Keratinocyte (primary cell): Measurements from ENCODE around the gene R3HDM1. TPM values are rescaled to one million over a fixed set of nuclear protein-coding genes. Genes with fewer than 3 reads are reported as not detected.
"Not testable (repeated sequence)": the region's sequence is repeated elsewhere in the genome, so short reads cannot be mapped to it uniquely, and the experiment has no call there.

Source experiments
- DNase-seq: peaks from one replicate; pipeline ENCODE4 v3.0.0-alpha.2; 2011; ENCODE audit warnings: low read depth, missing footprints, low spot score
- FAIRE-seq: peaks from 2 replicates; lab custom pipeline; 2011; peaks lifted over from hg19 to GRCh38; lab: Jason Lieb, UNC
- H2AFZ ChIP-seq: 2 replicates; pipeline ENCODE4 v1.6.0; 2012; ENCODE audit warnings: low read length, control low read depth, inconsistent platforms; ENCODE audit not compliant: control insufficient read depth
- H3K27ac ChIP-seq: 2 replicates; pipeline ENCODE4 v1.5.1; 2011; ENCODE audit warnings: low read length; ENCODE audit not compliant: control insufficient read depth, insufficient read depth
- H3K27me3 ChIP-seq: 3 replicates; pipeline ENCODE4 v1.6.0; 2011; ENCODE audit warnings: low read length; ENCODE audit not compliant: control insufficient read depth, insufficient read depth; ENCODE audit errors: extremely low read depth
- H3K36me3 ChIP-seq, 2 experiments: 2 replicates in 1 of 2; 3 replicates in 1 of 2; pipeline ENCODE4 v1.5.1; 2011; ENCODE audit warnings: low read length in 2 of 2, mild to moderate bottlenecking in 1 of 2; ENCODE audit not compliant: control insufficient read depth in 2 of 2, insufficient read depth in 2 of 2; ENCODE audit errors: extremely low read depth in 1 of 2
- H3K4me1 ChIP-seq: 3 replicates; pipeline ENCODE4 v1.5.1; 2011; ENCODE audit warnings: low read length; ENCODE audit not compliant: control insufficient read depth, insufficient read depth; ENCODE audit errors: extremely low read depth
- H3K4me2 ChIP-seq: 3 replicates; pipeline ENCODE4 v1.6.0; 2011; ENCODE audit warnings: low read depth, low read length; ENCODE audit not compliant: control insufficient read depth, insufficient read depth; ENCODE audit errors: extremely low read depth
- H3K4me3 ChIP-seq, 3 experiments: fragments of 200-600 bp in 1 of 3; sonication (generic) in 1 of 3; 2 replicates in 2 of 3; 3 replicates in 1 of 3; pipeline ENCODE4 v1.5.1; 2011 to 2016; ENCODE audit warnings: low read length in 3 of 3, mild to moderate bottlenecking in 3 of 3, control low read depth in 2 of 3, inconsistent platforms in 1 of 3, low read depth in 1 of 3, mixed read lengths in 1 of 3, mixed run types in 1 of 3, moderate library complexity in 1 of 3; ENCODE audit not compliant: control insufficient read depth in 2 of 3, insufficient read depth in 2 of 3; ENCODE audit errors: extremely low read depth in 1 of 3
- H3K79me2 ChIP-seq: 2 replicates; pipeline ENCODE4 v1.6.0; 2012; ENCODE audit warnings: low read length; ENCODE audit not compliant: control insufficient read depth, insufficient read depth
- H3K9ac ChIP-seq: 3 replicates; pipeline ENCODE4 v1.6.0; 2011; ENCODE audit warnings: low read length; ENCODE audit not compliant: control insufficient read depth, insufficient read depth; ENCODE audit errors: extremely low read depth
- H3K9me1 ChIP-seq: 3 replicates; pipeline ENCODE4 v1.6.0; 2011; ENCODE audit warnings: low read length; ENCODE audit not compliant: control insufficient read depth, insufficient read depth; ENCODE audit errors: extremely low read depth
- H3K9me3 ChIP-seq: 2 replicates; pipeline ENCODE4 v1.5.1; 2012; ENCODE audit warnings: low read depth, low read length; ENCODE audit not compliant: control insufficient read depth
- H4K20me1 ChIP-seq: 3 replicates; pipeline ENCODE4 v1.6.0; 2011; ENCODE audit warnings: low read length; ENCODE audit not compliant: control insufficient read depth, insufficient read depth; ENCODE audit errors: extremely low read depth
- CTCF ChIP-seq, 3 experiments: IDR thresholded peaks in 1 of 3; conservative IDR thresholded peaks in 1 of 3; optimal IDR thresholded peaks in 1 of 3; 2 replicates in 2 of 3; 3 replicates in 1 of 3; pipeline versions ENCODE3 to v1.5.1; 2011; ENCODE audit warnings: low read length in 3 of 3, mild to moderate bottlenecking in 3 of 3, moderate library complexity in 2 of 3, control low read depth in 1 of 3, inconsistent platforms in 1 of 3; ENCODE audit not compliant: insufficient read depth in 2 of 3; ENCODE audit errors: extremely low read depth in 1 of 3
- EZH2 ChIP-seq: IDR thresholded peaks from one replicate; pipeline ENCODE4 v1.6.1; 2012; ENCODE audit warnings: inconsistent platforms, mild to moderate bottlenecking, low read length, moderate library complexity
- dilution Hi-C: fragments of 300-500 bp; cut with MboI; formaldehyde crosslinking; loops from one replicate; pipeline ENCODE4 v1.7.0; 2020; ENCODE audit warnings: low sequenced_read_pairs; ENCODE audit not compliant: extremely low pct_ligation_motif_present
- polyA plus RNA-seq, 5 experiments: library from polyadenylated mRNA; depleted of rRNA in 3 of 5; stranded (reverse) in 3 of 5; stranded (forward) in 1 of 5; unstranded in 1 of 5; fragments of >200 nt; gene quantifications; 1 replicate in 1 of 5; 2 replicates in 3 of 5; 3 replicates in 1 of 5; pipeline versions ENCODE4 v1.2.1 to v1.2.3, GENCODE V29; 2011 to 2012; ENCODE audit warnings: missing spikeins in 2 of 5, low read depth in 1 of 5, low replicate concordance in 1 of 5

Gene R3HDM1
- polyA plus RNA-seq, 1 donor (not counting 4 experiments of a cell fraction or from before 2014, with no cell fraction given) = 41.0 TPM

- DNase-seq = peak; percentile 86
- H3K9me1 ChIP-seq = no peaks in the 10 kb centered on the region
- FAIRE-seq = peak; percentile 69
- no peaks in the 10 kb centered on the region for H3K9me3 ChIP-seq
- peak within 1 kb of the TSS; percentile 97 for H3K9ac ChIP-seq
- H3K27me3 ChIP-seq = no peaks in the 10 kb centered on the region
- H4K20me1 ChIP-seq = no peaks in the 10 kb centered on the region
- H2AFZ ChIP-seq = peak within 1 kb of the TSS; percentile 98
- peak within 1 kb of the TSS; percentile 87 for H3K4me2 ChIP-seq
- H3K4me1 ChIP-seq = peaks cover 12% of the 10 kb centered on the region
- dilution Hi-C loops = no loop called here
- no peak for TF ChIP-seq EZH2
- no peak for TF ChIP-seq CTCF (optimal IDR thresholded peaks at IDR 0.05 in 1 of 3, IDR thresholded peaks at IDR 0.05 in 1 of 3, conservative IDR thresholded peaks at IDR 0.05 in 1 of 3; ENCODE audit: extremely low read depth in 1 of 3, insufficient read depth in 2 of 3, low read length in 3 of 3)
- H3K79me2 ChIP-seq = peaks cover 53% of the 10 kb centered on the region
- H3K36me3 ChIP-seq = no peaks in the 10 kb centered on the region
- H3K27ac ChIP-seq = peak within 1 kb of the TSS; percentile 99
- peak within 1 kb of the TSS; percentile 71 to 98 (median 96) for H3K4me3 ChIP-seq
Measured at GRCh38 chr2:135530313-135531230, 712 bp upstream of the R3HDM1 start, which contains the start of gene ZRANB3. TSS of gene ZRANB3 (minus strand) at chr2:135531218.

GRCh38 chr2:135532581-135532980, 1.3 kb downstream of the R3HDM1 start:
- H2AFZ ChIP-seq = no peak overlapping the region
- no peaks in the 10 kb centered on the region for H3K9me1 ChIP-seq
- peak overlapping the region; percentile 99 for H3K27ac ChIP-seq
- peak overlapping the region; percentile 97 for H3K9ac ChIP-seq
- no peaks in the 10 kb centered on the region for H3K36me3 ChIP-seq
- peaks cover 12% of the 10 kb centered on the region for H3K4me1 ChIP-seq
- H3K27me3 ChIP-seq = no peaks in the 10 kb centered on the region
- FAIRE-seq = no peak
- TF ChIP-seq CTCF (optimal IDR thresholded peaks at IDR 0.05 in 1 of 3, IDR thresholded peaks at IDR 0.05 in 1 of 3, conservative IDR thresholded peaks at IDR 0.05 in 1 of 3; ENCODE audit: extremely low read depth in 1 of 3, insufficient read depth in 2 of 3, low read length in 3 of 3) (no peak), EZH2 (no peak)
- DNase-seq = no peak
- dilution Hi-C loops = no loop called here
- H4K20me1 ChIP-seq = no peaks in the 10 kb centered on the region
- H3K79me2 ChIP-seq = peaks cover 68% of the 10 kb centered on the region
- peak overlapping the region; percentile 71 to 96 (median 82) for H3K4me3 ChIP-seq
- no peaks in the 10 kb centered on the region for H3K9me3 ChIP-seq
- H3K4me2 ChIP-seq = peak overlapping the region; percentile 66

DNA sequence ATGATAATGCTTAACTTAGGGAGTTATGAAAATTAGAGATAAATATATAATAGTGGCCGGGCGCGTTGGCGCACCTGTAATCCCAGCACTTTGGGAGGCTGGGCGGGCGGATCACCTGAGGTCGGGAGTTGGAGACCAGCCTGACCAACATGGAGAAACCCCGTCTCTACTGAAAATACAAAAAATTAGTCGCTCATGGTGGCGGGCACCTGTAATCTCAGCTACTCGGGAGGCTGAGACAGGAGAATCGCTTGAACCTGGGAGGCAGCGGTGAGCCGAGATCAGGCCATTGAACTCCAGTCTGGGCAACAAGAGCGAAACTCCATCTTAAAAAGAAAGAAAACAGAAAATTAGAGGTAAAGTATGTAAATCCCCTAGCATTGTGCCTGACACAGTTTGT, 2.3 kb downstream of the R3HDM1 start:
- peaks cover 12% of the 10 kb centered on the region for H3K4me1 ChIP-seq
- H3K9me3 ChIP-seq, dilution Hi-C loops, H3K36me3 ChIP-seq, H3K27me3 ChIP-seq, H4K20me1 ChIP-seq, H3K9me1 ChIP-seq, H2AFZ ChIP-seq, H3K9ac ChIP-seq, DNase-seq, FAIRE-seq: not testable (repeated sequence)
- H3K27ac ChIP-seq = peak overlapping the region; percentile 99
- H3K79me2 ChIP-seq = peaks cover 73% of the 10 kb centered on the region
- H3K4me3 ChIP-seq = peak overlapping the region in 1 of 3 experiments; percentile 82
- H3K4me2 ChIP-seq = peak overlapping the region; percentile 66
